Measurements from ENCODE around the gene CUL5. TPM values are rescaled to one million over a fixed set of nuclear protein-coding genes. Genes with fewer than 3 reads are reported as not detected.

The CUL5 gene
- total RNA-seq, 6 experiments from 2014 or later, result 32.3 to 38.4 (median 36.2) TPM

- no peak overlapping the region for H3K4me3 Mint-ChIP-seq
- no peak for DNase-seq
- no peak overlapping the region for H3K27ac Mint-ChIP-seq
- no peaks in the 10 kb centered on the region for H3K4me1 Mint-ChIP-seq (ENCODE audit: low read depth)
- no peaks in the 10 kb centered on the region for H3K27me3 Mint-ChIP-seq (ENCODE audit: insufficient read depth)
- H3K9me3 Mint-ChIP-seq, result no peaks in the 10 kb centered on the region
- no peak for TF ChIP-seq CTCF (IDR thresholded peaks at IDR 0.05)
- H3K36me3 Mint-ChIP-seq (ENCODE audit: low read depth), result no peaks in the 10 kb centered on the region
Observed at GRCh38 chr11:107970049-107970448, 38.6 kb upstream of the CUL5 start.

GRCh38 chr11:107973641-107974040 lies 35.1 kb upstream of the CUL5 start:
- H3K27ac Mint-ChIP-seq, result no peak overlapping the region
- no peak for TF ChIP-seq CTCF (IDR thresholded peaks at IDR 0.05)

GRCh38 chr11:107988397-107989158 lies 20.1 kb upstream of the CUL5 start:
- no peak overlapping the region for H3K27ac Mint-ChIP-seq
- no peaks in the 10 kb centered on the region for H3K4me1 Mint-ChIP-seq (ENCODE audit: low read depth)
- no peaks in the 10 kb centered on the region for H3K36me3 Mint-ChIP-seq (ENCODE audit: low read depth)
- DNase-seq, result no peak
- H3K27me3 Mint-ChIP-seq (ENCODE audit: insufficient read depth), result peaks cover 11% of the 10 kb centered on the region
- TF ChIP-seq CTCF (IDR thresholded peaks at IDR 0.05), result no peak
- H3K9me3 Mint-ChIP-seq, result no peaks in the 10 kb centered on the region
- H3K4me3 Mint-ChIP-seq, result no peak overlapping the region

More at GRCh38 chr11:107973641-107974040, 35.1 kb upstream of the CUL5 start:
- Mint-ChIP-seq H3K36me3 (ENCODE audit: low read depth) (no peaks in the 10 kb centered on the region), H3K9me3 (no peaks in the 10 kb centered on the region), H3K27me3 (ENCODE audit: insufficient read depth) (peaks cover 12% of the 10 kb centered on the region), H3K4me1 (ENCODE audit: low read depth) (no peaks in the 10 kb centered on the region), H3K4me3 (no peak overlapping the region)
- DNase-seq, result no peak

- no peak for TF ChIP-seq CTCF (IDR thresholded peaks at IDR 0.05)
- H3K4me3 Mint-ChIP-seq, result no peak overlapping the region
- no peak for DNase-seq
- H3K27me3 Mint-ChIP-seq (ENCODE audit: insufficient read depth), result peaks cover 2% of the 10 kb centered on the region
- no peaks in the 10 kb centered on the region for H3K36me3 Mint-ChIP-seq (ENCODE audit: low read depth)
- no peaks in the 10 kb centered on the region for H3K4me1 Mint-ChIP-seq (ENCODE audit: low read depth)
- H3K27ac Mint-ChIP-seq, result no peak overlapping the region
- no peaks in the 10 kb centered on the region for H3K9me3 Mint-ChIP-seq
Observed at GRCh38 chr11:107991868-107992414, 16.8 kb upstream of the CUL5 start.

GRCh38 chr11:107996006-107996776 lies 12.5 kb upstream of the CUL5 start:
- no peak overlapping the region for H3K27ac Mint-ChIP-seq
- no peaks in the 10 kb centered on the region for H3K4me1 Mint-ChIP-seq (ENCODE audit: low read depth)
- TF ChIP-seq CTCF (IDR thresholded peaks at IDR 0.05), result no peak
- H3K27me3 Mint-ChIP-seq (ENCODE audit: insufficient read depth), result peaks cover 3% of the 10 kb centered on the region
- H3K36me3 Mint-ChIP-seq (ENCODE audit: low read depth), result no peaks in the 10 kb centered on the region
- no peak overlapping the region for H3K4me3 Mint-ChIP-seq
- DNase-seq, result no peak
- no peaks in the 10 kb centered on the region for H3K9me3 Mint-ChIP-seq
